ENCODE results near the gene CST5.
"Not testable (repeated sequence)": the region's sequence is repeated elsewhere in the genome, so short reads cannot be mapped to it uniquely, and the experiment has no call there.

The CST5 gene

GRCh38 chr20:23841693-23842092, 37.9 kb downstream of the CST5 start:
- no peak for DNase-seq (ENCODE audit: low read depth in 2 of 2)

GRCh38 chr20:23835716-23836115, 43.8 kb downstream of the CST5 start:
- no peak for DNase-seq (ENCODE audit: low read depth in 2 of 2)

GRCh38 chr20:23832775-23833513, 46.6 kb downstream of the CST5 start:
- no peak for DNase-seq (ENCODE audit: low read depth in 2 of 2)

- not testable (repeated sequence) for DNase-seq (ENCODE audit: low read depth in 2 of 2)
Measured at GRCh38 chr20:23831961-23832360, 47.6 kb downstream of the CST5 start.

GRCh38 chr20:23826541-23827021, 53.0 kb downstream of the CST5 start, which contains the start of gene CST2:
CST2 (minus strand) TSS chr20:23826729; CDS start chr20:23826660, 69 bp downstream.
- no peak for DNase-seq (ENCODE audit: low read depth in 2 of 2)
